SK-N-SH (cell line): ENCODE measurements around the gene HOXC5.

Experiments used
- CTCF ChIP-seq: fragments of 200-600 bp; sonication (generic); IDR thresholded peaks from 2 replicates; pipeline ENCODE4 v1.6.1; 2017; ENCODE audit warnings: antibody characterized with exemption, mild to moderate bottlenecking, moderate library complexity
- JUND ChIP-seq: IDR thresholded peaks from 2 replicates; pipeline ENCODE4 v1.4.0; 2012
- MAX ChIP-seq: IDR thresholded peaks from 2 replicates; pipeline ENCODE4 v1.4.0; 2012; ENCODE audit warnings: low read depth
- MXI1 ChIP-seq: IDR thresholded peaks from 2 replicates; pipeline ENCODE4 v1.6.1; 2012; ENCODE audit warnings: mild to moderate bottlenecking, low read depth, low read length, improper control_type of control experiment
- NRF1 ChIP-seq: IDR thresholded peaks from 2 replicates; pipeline ENCODE4 v1.6.1; 2012; ENCODE audit warnings: low read depth, mild to moderate bottlenecking, low read length
- SIN3A ChIP-seq: IDR thresholded peaks from 2 replicates; pipeline ENCODE4 v1.6.1; 2012; ENCODE audit warnings: low read depth, mild to moderate bottlenecking, low read length, moderate library complexity, borderline replicate concordance

GRCh38 chr12:54017878-54018467 is 14.9 kb upstream of the HOXC5 start:
- TF ChIP-seq CTCF (no peak), MAX (0 out of 2 replicates have a peak, but pooled peaks have one; percentile 19), SIN3A (peak; percentile 53; the same call in 1 of the 2 replicates), NRF1 (peak; percentile 92), MXI1 (no peak; the same call in 1 of the 2 replicates), JUND (no peak)
